HG02798 (cell line): ENCODE measurements around the gene TJP1.
"Not testable (repeated sequence)": the region's sequence is repeated elsewhere in the genome, so short reads cannot be mapped to it uniquely, and the experiment has no call there.

Experiments
- ATAC-seq: cut with Tn5 transposase; IDR thresholded peaks from one replicate; pipeline ENCODE4 v1.9.1; 2021; ENCODE audit warnings: mild to moderate bottlenecking; ENCODE audit not compliant: unreplicated experiment, poor library complexity

Gene TJP1

GRCh38 chr15:29712149-29712885 lies 110.0 kb downstream of the TJP1 start:
- ATAC-seq, result no peak

- ATAC-seq, result no peak
Observed at GRCh38 chr15:29711531-29711930, 110.7 kb downstream of the TJP1 start.

- no peak for ATAC-seq
Observed at GRCh38 chr15:29708519-29708918, 113.7 kb downstream of the TJP1 start.

- no peak for ATAC-seq
Observed at GRCh38 chr15:29704950-29705597, 117.2 kb downstream of the TJP1 start.

GRCh38 chr15:29701151-29701550 lies 121.1 kb downstream of the TJP1 start:
- no peak for ATAC-seq

GRCh38 chr15:29700296-29700695 lies 122.0 kb downstream of the TJP1 start:
- no peak for ATAC-seq

GRCh38 chr15:29699791-29700190 lies 122.5 kb downstream of the TJP1 start:
- no peak for ATAC-seq

GRCh38 chr15:29698030-29698701 lies 124.1 kb downstream of the TJP1 start:
- ATAC-seq, result no peak

- ATAC-seq, result no peak
Observed at GRCh38 chr15:29696950-29697738, 125.1 kb downstream of the TJP1 start.

- not testable (repeated sequence) for ATAC-seq
Observed at GRCh38 chr15:29696506-29696905, 125.8 kb downstream of the TJP1 start.

- no peak for ATAC-seq
Observed at GRCh38 chr15:29695489-29696167, 126.6 kb downstream of the TJP1 start.

GRCh38 chr15:29693225-29693624 lies 129.0 kb downstream of the TJP1 start:
- no peak for ATAC-seq

GRCh38 chr15:29692527-29692926 lies 129.7 kb downstream of the TJP1 start:
- ATAC-seq, result no peak

- no peak for ATAC-seq
Observed at GRCh38 chr15:29690765-29691475, 131.3 kb downstream of the TJP1 start.

- ATAC-seq, result no peak
Observed at GRCh38 chr15:29689287-29689986, 132.8 kb downstream of the TJP1 start.

- ATAC-seq, result no peak
Observed at GRCh38 chr15:29688506-29689286, 133.6 kb downstream of the TJP1 start.

- no peak for ATAC-seq
Observed at GRCh38 chr15:29687939-29688505, 134.2 kb downstream of the TJP1 start.
